WTC11 (cell line): ENCODE measurements around the gene UGT1A10. TPM values are rescaled to one million over a fixed set of nuclear protein-coding genes. Genes with fewer than 3 reads are reported as not detected.

Source experiments
- ATAC-seq: fragments of 200-7000 bp; cut with Tn5 transposase; 2 replicates; pipeline ENCODE4 v1.10.0; 2021; ENCODE audit warnings: mild to moderate bottlenecking, moderate library complexity
- CTCF ChIA-PET: fragments of 300-600 bp; sonication (Branson Sonifier 250); formaldehyde crosslinking; loops from one replicate; lab custom pipeline; 2021; ENCODE audit warnings: antibody characterized with exemption; lab: Charles Lee
- POLR2A ChIA-PET: fragments of 350-600 bp; sonication (Branson Sonifier 250); formaldehyde crosslinking; loops from one replicate; lab custom pipeline; 2021; ENCODE audit warnings: antibody characterized with exemption; lab: Charles Lee
- DNase-seq: peaks from one replicate; pipeline ENCODE4 v3.0.0; 2021; ENCODE audit warnings: low spot score
- H3K27ac Mint-ChIP-seq: 2 replicates; pipeline ENCODE4 v1.8.0; 2021; ENCODE audit warnings: mixed read lengths
- H3K27me3 Mint-ChIP-seq: 2 replicates; pipeline ENCODE4 v1.8.0; 2021; ENCODE audit warnings: low read depth, mild to moderate bottlenecking, moderate library complexity, mixed read lengths
- H3K36me3 Mint-ChIP-seq: 2 replicates; pipeline ENCODE4 v1.8.0; 2021; ENCODE audit warnings: mixed read lengths
- H3K4me1 Mint-ChIP-seq: 2 replicates; pipeline ENCODE4 v1.8.0; 2022; ENCODE audit warnings: mixed read lengths
- H3K4me3 Mint-ChIP-seq: 2 replicates; pipeline ENCODE4 v1.8.0; 2021; ENCODE audit warnings: mild to moderate bottlenecking, moderate library complexity, mixed read lengths
- H3K9me3 Mint-ChIP-seq: 2 replicates; pipeline ENCODE4 v1.8.0; 2021; ENCODE audit warnings: mixed read lengths
- AFF4 ChIP-seq: sonication (generic); formaldehyde crosslinking; IDR thresholded peaks from 2 replicates; pipeline ENCODE4 v1.8.1; 2023; ENCODE audit warnings: mild to moderate bottlenecking, missing genetic modification reagents, borderline replicate concordance
- ATF1 ChIP-seq: sonication (generic); formaldehyde crosslinking; IDR thresholded peaks from 2 replicates; pipeline ENCODE4 v1.8.1; 2023; ENCODE audit warnings: mild to moderate bottlenecking, moderate library complexity, missing genetic modification reagents
- CREM ChIP-seq: sonication (generic); formaldehyde crosslinking; IDR thresholded peaks from 2 replicates; pipeline ENCODE4 v1.8.1; 2022; ENCODE audit warnings: mild to moderate bottlenecking, missing genetic modification reagents, moderate library complexity
- EMX1 ChIP-seq: fragments of 250-450 bp; sonication (Bioruptor Pico); IDR thresholded peaks from 2 replicates; pipeline ENCODE4 v1.8.0; 2021; ENCODE audit warnings: mild to moderate bottlenecking
- FOXK1 ChIP-seq: sonication (generic); formaldehyde crosslinking; IDR thresholded peaks from 2 replicates; pipeline ENCODE4 v1.8.0; 2022; ENCODE audit warnings: mild to moderate bottlenecking, moderate library complexity, missing genetic modification reagents
- IRF2 ChIP-seq: sonication (generic); formaldehyde crosslinking; IDR thresholded peaks from 2 replicates; pipeline ENCODE4 v1.8.0; 2022; ENCODE audit warnings: low read depth, missing genetic modification reagents, borderline replicate concordance
- NFE2L1 ChIP-seq: sonication (generic); formaldehyde crosslinking; IDR thresholded peaks from 2 replicates; pipeline ENCODE4 v1.8.1; 2023; ENCODE audit warnings: missing genetic modification reagents
- NR1H2 ChIP-seq: sonication (generic); formaldehyde crosslinking; IDR thresholded peaks from 2 replicates; pipeline ENCODE4 v1.9.0; 2021; ENCODE audit warnings: mild to moderate bottlenecking, moderate library complexity, missing genetic modification reagents
- PREB ChIP-seq: sonication (generic); formaldehyde crosslinking; IDR thresholded peaks from 2 replicates; pipeline ENCODE4 v1.8.1; 2022; ENCODE audit warnings: mild to moderate bottlenecking, missing genetic modification reagents, moderate library complexity, borderline replicate concordance
- RELA ChIP-seq: sonication (generic); formaldehyde crosslinking; IDR thresholded peaks from 2 replicates; pipeline ENCODE4 v1.8.1; 2022; ENCODE audit warnings: missing genetic modification reagents, mild to moderate bottlenecking, borderline replicate concordance
- RORB ChIP-seq: fragments of 250-450 bp; sonication (Bioruptor Pico); IDR thresholded peaks from 2 replicates; pipeline ENCODE4 v1.9.0; 2021; ENCODE audit warnings: mild to moderate bottlenecking
- SMAD4 ChIP-seq: sonication (generic); formaldehyde crosslinking; IDR thresholded peaks from 2 replicates; pipeline ENCODE4 v1.8.0; 2022; ENCODE audit warnings: mild to moderate bottlenecking, missing genetic modification reagents
- TEAD1 ChIP-seq: sonication (generic); formaldehyde crosslinking; IDR thresholded peaks from 2 replicates; pipeline ENCODE4 v1.8.0; 2022; ENCODE audit warnings: mild to moderate bottlenecking, missing genetic modification reagents
- USF1 ChIP-seq: sonication (generic); formaldehyde crosslinking; IDR thresholded peaks from 2 replicates; pipeline ENCODE4 v1.8.0; 2022; ENCODE audit warnings: mild to moderate bottlenecking, missing genetic modification reagents
- USF2 ChIP-seq: sonication (generic); formaldehyde crosslinking; IDR thresholded peaks from 2 replicates; pipeline ENCODE4 v1.8.1; 2023; ENCODE audit warnings: mild to moderate bottlenecking, missing genetic modification reagents, moderate library complexity
- ZMAT4 ChIP-seq: fragments of 250-450 bp; sonication (Bioruptor Pico); IDR thresholded peaks from 2 replicates; pipeline ENCODE4 v1.9.0; 2021; ENCODE audit warnings: mild to moderate bottlenecking
- ZNF281 ChIP-seq: sonication (generic); formaldehyde crosslinking; IDR thresholded peaks from 2 replicates; pipeline ENCODE4 v1.8.0; 2023; ENCODE audit warnings: mild to moderate bottlenecking, missing genetic modification reagents
- ZNF416 ChIP-seq: fragments of 250-450 bp; sonication (Bioruptor Pico); IDR thresholded peaks from 2 replicates; pipeline ENCODE4 v1.9.0; 2021; ENCODE audit warnings: mild to moderate bottlenecking, inconsistent platforms
- ZNF532 ChIP-seq: fragments of 250-450 bp; sonication (Bioruptor Pico); IDR thresholded peaks from 2 replicates; pipeline ENCODE4 v1.9.0; 2021; ENCODE audit warnings: mild to moderate bottlenecking, borderline replicate concordance
- total RNA-seq: library from RNA; stranded (reverse); gene quantifications from 3 replicates; pipeline ENCODE4 v1.2.3, GENCODE V29; 2021

The UGT1A10 gene
- total RNA-seq, 1 experiment from 2014 or later = not detected

GRCh38 chr2:233702238-233702637 lies 66.0 kb downstream of the UGT1A10 start:
- Mint-ChIP-seq H3K4me3 (no peak overlapping the region), H3K27ac (no peak overlapping the region)
- TF ChIP-seq FOXK1 (CRISPR knock-in tag) = no peak
- TF ChIP-seq AFF4 = no peak
- TF ChIP-seq IRF2 (CRISPR knock-in tag) = no peak
- no peak for TF ChIP-seq RELA
- TF ChIP-seq ZNF416 (CRISPR knock-in tag) = no peak
- no peak for TF ChIP-seq NR1H2 (CRISPR knock-in tag)
- TF ChIP-seq ZNF532 (CRISPR knock-in tag) = no peak
- TF ChIP-seq USF2 (CRISPR knock-in tag) = no peak
- no peak for TF ChIP-seq TEAD1 (CRISPR knock-in tag)
- no peak for TF ChIP-seq PREB (CRISPR knock-in tag)
- TF ChIP-seq ZMAT4 (CRISPR knock-in tag) = no peak
- no peak for TF ChIP-seq SMAD4 (CRISPR knock-in tag)
- TF ChIP-seq NFE2L1 (CRISPR knock-in tag) = no peak
- TF ChIP-seq EMX1 (CRISPR knock-in tag) = no peak
- no peak for TF ChIP-seq CREM (CRISPR knock-in tag)
- TF ChIP-seq RORB = no peak
- TF ChIP-seq ZNF281 (CRISPR knock-in tag) = no peak
- no peak for TF ChIP-seq ATF1 (CRISPR knock-in tag)
- no peak for TF ChIP-seq USF1 (CRISPR knock-in tag)
- TF ChIP-seq, all 79 proteins: peak for 0
- Mint-ChIP-seq H3K36me3 (no peaks in the 10 kb centered on the region), H3K27me3 (no peaks in the 10 kb centered on the region), H3K4me1 (peaks cover 7% of the 10 kb centered on the region; the same call in 1 of the 2 replicates), H3K9me3 (no peaks in the 10 kb centered on the region)
- DNase-seq (no peak), ATAC-seq (no peak)
- CTCF ChIA-PET = no interaction called here
- POLR2A ChIA-PET = no interaction called here
